GM23338 (cell line): ENCODE results near the gene MOSMO. TPM values are rescaled to one million over a fixed set of nuclear protein-coding genes. Genes with fewer than 3 reads are reported as not detected.

Source experiments
- ATAC-seq: fragments of 200-7000 bp; cut with Tn5 transposase; 3 replicates; pipeline ENCODE4 v1.9.1; 2020
- DNase-seq: peaks from one replicate; pipeline ENCODE4 v3.0.0-alpha.2; 2015; ENCODE audit warnings: low spot score
- H2AFZ ChIP-seq: fragments of 200-600 bp; sonication (generic); 2 replicates; pipeline ENCODE4 v1.8.0; 2016; ENCODE audit warnings: antibody characterized with exemption, mild to moderate bottlenecking, moderate library complexity
- H3F3A ChIP-seq: fragments of 200-600 bp; sonication (generic); replicated peaks from 2 replicates; pipeline ENCODE4 v1.8.0; 2017; ENCODE audit warnings: antibody characterized with exemption, mixed run types, low read depth
- H3K27ac ChIP-seq: fragments of 200-600 bp; sonication (generic); 2 replicates; pipeline ENCODE4 v1.6.1; 2016; ENCODE audit warnings: low read depth
- H3K27me3 ChIP-seq: fragments of 200-600 bp; sonication (generic); 2 replicates; pipeline ENCODE4 v1.8.0; 2016; ENCODE audit warnings: mild to moderate bottlenecking, mixed run types, moderate library complexity; ENCODE audit not compliant: insufficient read depth
- H3K36me3 ChIP-seq: fragments of 200-600 bp; sonication (generic); 2 replicates; pipeline ENCODE4 v1.8.0; 2016; ENCODE audit warnings: mild to moderate bottlenecking; ENCODE audit not compliant: insufficient read depth
- H3K4me1 ChIP-seq: fragments of 200-600 bp; sonication (generic); 2 replicates; pipeline ENCODE4 v1.8.0; 2016; ENCODE audit warnings: mild to moderate bottlenecking, moderate library complexity; ENCODE audit not compliant: insufficient read depth
- H3K4me2 ChIP-seq: fragments of 200-600 bp; sonication (generic); 2 replicates; pipeline ENCODE4 v1.7.1; 2017; ENCODE audit warnings: mixed run types
- H3K4me3 ChIP-seq: fragments of 200-600 bp; sonication (generic); 2 replicates; pipeline ENCODE4 v1.6.1; 2016; ENCODE audit warnings: mixed run types
- H3K79me2 ChIP-seq: fragments of 200-600 bp; sonication (generic); replicated peaks from 2 replicates; pipeline ENCODE4 v1.8.0; 2017; ENCODE audit warnings: mild to moderate bottlenecking; ENCODE audit not compliant: insufficient read depth
- H3K9me2 ChIP-seq: fragments of 200-600 bp; sonication (generic); 2 replicates; pipeline ENCODE4 v1.8.0; 2017; ENCODE audit not compliant: insufficient read depth
- H4K20me1 ChIP-seq: fragments of 200-600 bp; sonication (generic); replicated peaks from 2 replicates; pipeline ENCODE4 v1.8.0; 2017; ENCODE audit warnings: mild to moderate bottlenecking; ENCODE audit not compliant: insufficient read depth
- H3K27ac Mint-ChIP-seq: 2 replicates; pipeline ENCODE4 v1.8.0; 2020; ENCODE audit warnings: inconsistent platforms, mild to moderate bottlenecking, moderate library complexity, mixed read lengths
- H3K27me3 Mint-ChIP-seq: 3 replicates; pipeline ENCODE4 v1.8.0; 2022; ENCODE audit warnings: low read depth, mild to moderate bottlenecking, moderate library complexity, mixed read lengths, inconsistent platforms; ENCODE audit not compliant: insufficient read depth, poor library complexity
- H3K36me3 Mint-ChIP-seq: 3 replicates; pipeline ENCODE4 v1.8.0; 2021; ENCODE audit warnings: low read depth, mild to moderate bottlenecking, inconsistent platforms, moderate library complexity, mixed read lengths
- H3K4me1 Mint-ChIP-seq: 3 replicates; pipeline ENCODE4 v1.8.0; 2020; ENCODE audit warnings: mild to moderate bottlenecking, inconsistent platforms, mixed read lengths
- H3K4me3 Mint-ChIP-seq: 3 replicates; pipeline ENCODE4 v1.8.0; 2021; ENCODE audit warnings: moderate library complexity, mild to moderate bottlenecking, inconsistent platforms, mixed read lengths
- H3K9me3 Mint-ChIP-seq: 3 replicates; pipeline ENCODE4 v1.8.0; 2020; ENCODE audit warnings: moderate library complexity, mild to moderate bottlenecking, inconsistent platforms, mixed read lengths
- CREB1 ChIP-seq: fragments of 250-450 bp; sonication (Bioruptor Pico); IDR thresholded peaks from 2 replicates; pipeline ENCODE4 v1.5.0; 2020; ENCODE audit warnings: low read depth, mild to moderate bottlenecking, moderate library complexity
- CTCF ChIP-seq, 2 experiments: fragments of 200-600 bp in 1 of 2; sonication (generic) in 1 of 2; conservative IDR thresholded peaks; 2 replicates each; pipeline versions ENCODE4 v1.5.1 to v1.6.1; 2016 to 2017; ENCODE audit warnings: antibody characterized with exemption in 2 of 2, low read depth in 2 of 2, mild to moderate bottlenecking in 2 of 2, moderate library complexity in 1 of 2
- JUNB ChIP-seq: IDR thresholded peaks from one replicate; pipeline ENCODE4 v1.6.1; 2016; ENCODE audit warnings: antibody characterized with exemption; ENCODE audit not compliant: unreplicated experiment
- NANOG ChIP-seq: IDR thresholded peaks from 2 replicates; pipeline ENCODE4 v1.6.1; 2016; ENCODE audit warnings: antibody characterized with exemption, borderline replicate concordance
- POLR2AphosphoS5 ChIP-seq: IDR thresholded peaks from 2 replicates; pipeline ENCODE4 v1.6.1; 2016; ENCODE audit warnings: antibody characterized with exemption, low read depth
- ZNF114 ChIP-seq: fragments of 250-450 bp; sonication (Bioruptor Pico); IDR thresholded peaks from 2 replicates; pipeline ENCODE4 v1.5.0; 2020; ENCODE audit warnings: mild to moderate bottlenecking, moderate library complexity
- polyA plus RNA-seq: library from polyadenylated mRNA; unstranded; fragments of >200 nt; fragmentation: Nextera tagmentation; extraction: Ambion mirVana; gene quantifications from 2 replicates; pipeline ENCODE4 v1.2.1, GENCODE V29; 2016
- total RNA-seq: library from RNA; depleted of rRNA; stranded (reverse); fragments of >200 nt; shearing (Covaris generic); gene quantifications from 2 replicates; pipeline ENCODE4 v1.2.3, GENCODE V29; 2014
- TF ChIP-seq, protein P1 (sequence below): fragments of 250-450 bp; sonication (Bioruptor Pico); IDR thresholded peaks from 2 replicates; pipeline ENCODE4 v1.5.0; 2020; ENCODE audit warnings: mild to moderate bottlenecking, moderate library complexity

The MOSMO gene
- total and polyA plus RNA-seq, 2 experiments from 2014 or later, result 8.7 to 19.2 TPM

DNA sequence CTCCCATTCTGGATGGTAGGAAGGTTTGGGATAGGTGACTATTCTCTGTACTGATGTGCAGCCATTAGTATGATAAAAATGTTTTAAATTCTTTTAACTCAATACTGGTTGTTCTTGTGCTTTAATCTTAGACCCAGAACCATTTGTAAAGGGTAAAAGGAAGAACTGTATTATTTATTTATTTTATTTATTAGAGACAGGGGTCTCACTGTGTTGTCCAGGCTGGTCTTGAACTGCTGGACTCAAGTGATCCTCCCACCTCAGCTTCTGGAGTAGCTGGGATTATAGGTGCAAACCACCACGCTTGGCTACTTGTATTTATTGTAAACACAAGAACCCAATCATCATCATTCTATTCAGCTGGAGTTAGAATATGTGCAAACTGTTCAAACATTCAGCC, 2.2 kb upstream of the MOSMO start:
- H3F3A ChIP-seq, result no peaks in the 10 kb centered on the region; the same call in 1 of the 2 replicates
- Mint-ChIP-seq H3K36me3 (no peaks in the 10 kb centered on the region), H3K27me3 (peaks cover 7% of the 10 kb centered on the region), H3K9me3 (no peaks in the 10 kb centered on the region), H3K4me3 (no peak overlapping the region), H3K4me1 (peaks cover 15% of the 10 kb centered on the region), H3K27ac (no peak overlapping the region)
- no peak overlapping the region for H3K4me3 ChIP-seq
- H3K4me2 ChIP-seq, result no peak overlapping the region
- ATAC-seq (no peak), DNase-seq (no peak)
- H3K36me3 ChIP-seq, result no peaks in the 10 kb centered on the region
- no peak overlapping the region for H2AFZ ChIP-seq
- no peak overlapping the region for H3K27ac ChIP-seq
- TF ChIP-seq NANOG (no peak), ZNF114 (CRISPR knock-in tag) (no peak), POLR2AphosphoS5 (no peak), JUNB (no peak), CREB1 (CRISPR knock-in tag) (no peak), CTCF (conservative IDR thresholded peaks at IDR 0.05; ENCODE audit: low read depth in 2 of 2) (no peak)
- TF ChIP-seq, protein P1, sequence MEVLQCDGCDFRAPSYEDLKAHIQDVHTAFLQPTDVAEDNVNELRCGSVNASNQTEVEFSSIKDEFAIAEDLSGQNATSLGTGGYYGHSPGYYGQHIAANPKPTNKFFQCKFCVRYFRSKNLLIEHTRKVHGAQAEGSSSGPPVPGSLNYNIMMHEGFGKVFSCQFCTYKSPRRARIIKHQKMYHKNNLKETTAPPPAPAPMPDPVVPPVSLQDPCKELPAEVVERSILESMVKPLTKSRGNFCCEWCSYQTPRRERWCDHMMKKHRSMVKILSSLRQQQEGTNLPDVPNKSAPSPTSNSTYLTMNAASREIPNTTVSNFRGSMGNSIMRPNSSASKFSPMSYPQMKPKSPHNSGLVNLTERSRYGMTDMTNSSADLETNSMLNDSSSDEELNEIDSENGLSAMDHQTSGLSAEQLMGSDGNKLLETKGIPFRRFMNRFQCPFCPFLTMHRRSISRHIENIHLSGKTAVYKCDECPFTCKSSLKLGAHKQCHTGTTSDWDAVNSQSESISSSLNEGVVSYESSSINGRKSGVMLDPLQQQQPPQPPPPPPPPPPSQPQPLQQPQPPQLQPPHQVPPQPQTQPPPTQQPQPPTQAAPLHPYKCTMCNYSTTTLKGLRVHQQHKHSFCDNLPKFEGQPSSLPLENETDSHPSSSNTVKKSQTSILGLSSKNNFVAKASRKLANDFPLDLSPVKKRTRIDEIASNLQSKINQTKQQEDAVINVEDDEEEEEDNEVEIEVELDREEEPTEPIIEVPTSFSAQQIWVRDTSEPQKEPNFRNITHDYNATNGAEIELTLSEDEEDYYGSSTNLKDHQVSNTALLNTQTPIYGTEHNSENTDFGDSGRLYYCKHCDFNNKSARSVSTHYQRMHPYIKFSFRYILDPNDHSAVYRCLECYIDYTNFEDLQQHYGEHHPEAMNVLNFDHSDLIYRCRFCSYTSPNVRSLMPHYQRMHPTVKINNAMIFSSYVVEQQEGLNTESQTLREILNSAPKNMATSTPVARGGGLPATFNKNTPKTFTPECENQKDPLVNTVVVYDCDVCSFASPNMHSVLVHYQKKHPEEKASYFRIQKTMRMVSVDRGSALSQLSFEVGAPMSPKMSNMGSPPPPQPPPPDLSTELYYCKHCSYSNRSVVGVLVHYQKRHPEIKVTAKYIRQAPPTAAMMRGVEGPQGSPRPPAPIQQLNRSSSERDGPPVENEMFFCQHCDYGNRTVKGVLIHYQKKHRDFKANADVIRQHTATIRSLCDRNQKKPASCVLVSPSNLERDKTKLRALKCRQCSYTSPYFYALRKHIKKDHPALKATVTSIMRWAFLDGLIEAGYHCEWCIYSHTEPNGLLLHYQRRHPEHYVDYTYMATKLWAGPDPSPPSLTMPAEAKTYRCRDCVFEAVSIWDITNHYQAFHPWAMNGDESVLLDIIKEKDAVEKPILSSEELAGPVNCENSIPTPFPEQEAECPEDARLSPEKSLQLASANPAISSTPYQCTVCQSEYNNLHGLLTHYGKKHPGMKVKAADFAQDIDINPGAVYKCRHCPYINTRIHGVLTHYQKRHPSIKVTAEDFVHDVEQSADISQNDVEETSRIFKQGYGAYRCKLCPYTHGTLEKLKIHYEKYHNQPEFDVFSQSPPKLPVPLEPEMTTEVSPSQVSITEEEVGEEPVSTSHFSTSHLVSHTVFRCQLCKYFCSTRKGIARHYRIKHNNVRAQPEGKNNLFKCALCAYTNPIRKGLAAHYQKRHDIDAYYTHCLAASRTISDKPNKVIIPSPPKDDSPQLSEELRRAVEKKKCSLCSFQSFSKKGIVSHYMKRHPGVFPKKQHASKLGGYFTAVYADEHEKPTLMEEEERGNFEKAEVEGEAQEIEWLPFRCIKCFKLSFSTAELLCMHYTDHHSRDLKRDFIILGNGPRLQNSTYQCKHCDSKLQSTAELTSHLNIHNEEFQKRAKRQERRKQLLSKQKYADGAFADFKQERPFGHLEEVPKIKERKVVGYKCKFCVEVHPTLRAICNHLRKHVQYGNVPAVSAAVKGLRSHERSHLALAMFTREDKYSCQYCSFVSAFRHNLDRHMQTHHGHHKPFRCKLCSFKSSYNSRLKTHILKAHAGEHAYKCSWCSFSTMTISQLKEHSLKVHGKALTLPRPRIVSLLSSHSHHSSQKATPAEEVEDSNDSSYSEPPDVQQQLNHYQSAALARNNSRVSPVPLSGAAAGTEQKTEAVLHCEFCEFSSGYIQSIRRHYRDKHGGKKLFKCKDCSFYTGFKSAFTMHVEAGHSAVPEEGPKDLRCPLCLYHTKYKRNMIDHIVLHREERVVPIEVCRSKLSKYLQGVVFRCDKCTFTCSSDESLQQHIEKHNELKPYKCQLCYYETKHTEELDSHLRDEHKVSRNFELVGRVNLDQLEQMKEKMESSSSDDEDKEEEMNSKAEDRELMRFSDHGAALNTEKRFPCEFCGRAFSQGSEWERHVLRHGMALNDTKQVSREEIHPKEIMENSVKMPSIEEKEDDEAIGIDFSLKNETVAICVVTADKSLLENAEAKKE (CRISPR knock-in tag), result no peak
- H3K79me2 ChIP-seq, result peaks cover 23% of the 10 kb centered on the region
- no peaks in the 10 kb centered on the region for H3K9me2 ChIP-seq
- peaks cover 12% of the 10 kb centered on the region for H3K4me1 ChIP-seq
- peaks cover 6% of the 10 kb centered on the region for H3K27me3 ChIP-seq
- peaks cover 10% of the 10 kb centered on the region for H4K20me1 ChIP-seq
